Prostate gland (tissue), 2 donors: ENCODE results near the gene TSKS.

ENCODE experiments used
- CTCF ChIP-seq, 4 experiments: fragments of 200-600 bp in 2 of 4; fragments of 450-650 bp in 2 of 4; sonication (generic) in 2 of 4; IDR thresholded peaks; 1 replicate in 3 of 4; 2 replicates in 1 of 4; pipeline ENCODE4 v1.5.1; 2016 to 2019; ENCODE audit warnings: antibody characterized with exemption in 4 of 4, mild to moderate bottlenecking in 2 of 4, moderate library complexity in 2 of 4
- POLR2A ChIP-seq: fragments of 450-650 bp; IDR thresholded peaks from one replicate; pipeline ENCODE4 v1.6.1; 2016; ENCODE audit warnings: antibody characterized with exemption, mild to moderate bottlenecking

- TF ChIP-seq CTCF (IDR thresholded peaks at IDR 0.05) (no peak), POLR2A (no peak)
Measured at GRCh38 chr19:49690079-49690655, 72.9 kb downstream of the TSKS start.
